ENCODE measurements around the gene ZFR2.
"Not testable (repeated sequence)": the region's sequence is repeated elsewhere in the genome, so short reads cannot be mapped to it uniquely, and the experiment has no call there.

The ZFR2 gene

DNA sequence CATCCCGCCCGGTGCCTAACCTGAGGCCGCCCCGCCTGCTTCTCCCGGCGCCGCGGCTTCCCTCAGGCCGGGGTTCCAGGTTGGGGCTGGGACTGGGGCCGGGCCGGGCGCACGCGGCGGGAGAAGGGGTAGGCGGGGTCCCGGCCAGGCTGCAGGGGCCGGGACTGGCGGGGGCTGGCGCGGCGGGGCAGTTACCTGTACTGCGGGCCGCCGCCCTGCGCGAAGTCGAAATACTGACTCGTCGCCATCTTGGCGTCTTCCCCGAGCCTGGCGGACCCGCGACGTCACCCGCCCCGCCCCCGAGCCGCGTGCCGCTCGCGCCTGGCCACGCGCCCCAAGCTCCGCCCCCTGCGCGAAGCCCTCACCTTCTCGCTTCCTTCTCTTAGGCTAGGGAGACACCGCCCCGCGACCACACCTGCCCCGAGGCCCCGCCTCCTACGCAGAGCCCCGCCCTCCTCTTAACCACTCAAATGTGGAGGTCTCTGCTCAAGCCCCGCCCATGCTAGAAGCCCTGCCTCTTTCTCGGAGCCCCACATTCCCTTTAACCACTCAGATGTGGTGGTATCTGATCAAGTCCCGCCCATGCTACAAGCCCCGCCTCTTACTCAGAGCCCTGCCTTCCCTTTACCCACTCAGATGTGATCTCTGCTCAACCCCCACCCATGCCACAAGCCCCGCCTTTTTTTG lies at the start of gene ZFR2:
TSS of gene ZFR2 (minus strand) at position 269 of the 687 bp plus-strand sequence. CDS start at position 248, 21 bp downstream.
- no peak for DNase-seq (ENCODE audit: low read depth)

DNA sequence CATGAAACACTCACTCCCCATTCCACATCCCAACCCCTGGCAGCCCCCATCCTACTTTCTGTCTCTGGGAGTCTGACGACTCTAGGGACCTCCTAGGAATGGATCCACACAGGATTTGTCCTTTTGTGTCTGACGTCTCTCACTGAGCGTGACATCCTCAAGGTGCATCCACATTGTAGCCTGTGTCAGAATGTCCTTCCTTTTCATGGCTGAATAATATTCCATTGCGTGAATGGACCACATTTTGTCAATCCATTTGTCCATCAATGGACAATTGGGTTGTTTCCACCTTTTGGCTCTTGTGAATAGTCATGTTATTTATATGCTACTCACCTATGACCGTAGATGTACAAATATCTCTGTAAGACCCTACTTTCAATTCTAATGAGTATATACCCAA lies 47.2 kb upstream of the ZFR2 start:
- no peak for DNase-seq (ENCODE audit: low read depth)

DNA sequence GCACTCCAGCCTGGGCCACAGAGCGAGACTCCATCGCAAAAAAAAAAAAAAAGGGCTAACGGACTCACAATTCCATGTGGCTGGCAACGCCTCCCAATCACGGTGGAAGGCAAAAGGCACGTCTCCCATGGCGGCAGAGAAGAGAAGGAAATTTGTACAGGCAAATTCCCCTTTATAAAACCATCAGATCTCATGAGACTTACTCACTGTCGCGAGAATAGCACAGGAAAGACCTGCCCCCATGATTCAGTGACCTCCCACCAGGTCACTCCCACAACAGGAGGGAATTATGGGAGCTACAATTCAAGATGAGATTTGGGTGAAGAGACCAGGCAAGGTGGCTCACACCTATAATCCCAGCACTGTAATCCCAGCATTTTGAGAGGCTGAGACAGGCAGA lies 45.4 kb upstream of the ZFR2 start:
- DNase-seq (ENCODE audit: low read depth): no peak

DNA sequence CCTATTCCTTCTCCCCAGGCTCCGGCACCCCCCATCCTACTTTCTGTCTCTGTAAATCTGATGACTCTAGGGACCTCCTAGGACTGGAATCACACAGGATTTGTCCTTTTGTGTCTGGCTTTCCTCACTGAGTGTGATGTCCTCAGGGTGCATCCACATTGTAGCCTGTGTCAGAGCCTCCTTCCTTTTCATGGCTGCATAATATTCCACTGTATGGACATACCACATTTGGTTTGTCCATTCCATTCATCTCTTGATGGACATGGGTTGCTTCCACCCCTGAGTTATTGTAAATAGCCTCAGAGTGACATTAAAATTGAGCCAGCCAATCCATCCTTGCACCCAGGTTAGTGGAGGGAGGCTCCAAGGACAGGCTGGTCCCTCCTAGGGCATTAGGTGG lies 41.3 kb upstream of the ZFR2 start:
- DNase-seq (ENCODE audit: low read depth): no peak

DNA sequence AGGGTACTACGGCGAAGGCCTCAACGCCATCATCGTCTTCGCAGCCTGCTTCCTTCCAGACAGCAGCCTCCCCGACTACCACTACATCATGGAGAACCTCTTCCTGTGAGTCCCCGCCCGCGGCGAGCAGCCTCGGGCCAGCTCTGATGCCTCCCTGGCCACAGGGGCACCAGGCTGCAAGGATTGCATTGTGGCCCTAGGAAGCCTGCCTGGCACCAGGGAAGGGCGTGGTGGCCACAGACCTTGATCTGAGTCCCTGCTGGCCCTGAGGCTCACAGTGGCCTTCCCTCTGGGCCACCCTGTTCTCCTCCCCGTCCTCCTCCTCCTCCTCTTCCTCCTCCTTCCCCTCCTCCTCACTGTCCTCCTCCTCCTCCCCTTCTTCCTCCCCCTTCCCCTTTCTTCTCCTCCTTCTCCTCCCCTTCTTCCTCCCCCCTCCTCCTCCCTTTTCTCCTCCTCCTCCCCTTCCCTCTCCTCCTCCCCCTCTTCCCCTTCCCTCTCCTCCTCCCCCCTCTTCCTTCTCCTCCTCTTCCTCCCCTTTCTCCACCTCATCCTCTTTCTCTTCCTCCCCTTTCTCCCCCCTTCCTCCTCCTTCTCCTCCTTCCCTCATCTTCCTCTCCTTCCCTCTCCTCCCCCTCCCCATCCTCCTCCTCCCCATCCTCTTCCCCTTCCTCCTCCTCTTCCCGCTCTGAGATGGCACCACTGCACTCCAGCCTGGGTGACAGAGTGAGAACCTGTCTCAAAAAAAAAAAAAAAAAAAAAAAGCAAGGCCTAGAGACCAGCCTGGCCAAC lies 39.6 kb upstream of the ZFR2 start:
- no peak for DNase-seq (ENCODE audit: low read depth)

DNA sequence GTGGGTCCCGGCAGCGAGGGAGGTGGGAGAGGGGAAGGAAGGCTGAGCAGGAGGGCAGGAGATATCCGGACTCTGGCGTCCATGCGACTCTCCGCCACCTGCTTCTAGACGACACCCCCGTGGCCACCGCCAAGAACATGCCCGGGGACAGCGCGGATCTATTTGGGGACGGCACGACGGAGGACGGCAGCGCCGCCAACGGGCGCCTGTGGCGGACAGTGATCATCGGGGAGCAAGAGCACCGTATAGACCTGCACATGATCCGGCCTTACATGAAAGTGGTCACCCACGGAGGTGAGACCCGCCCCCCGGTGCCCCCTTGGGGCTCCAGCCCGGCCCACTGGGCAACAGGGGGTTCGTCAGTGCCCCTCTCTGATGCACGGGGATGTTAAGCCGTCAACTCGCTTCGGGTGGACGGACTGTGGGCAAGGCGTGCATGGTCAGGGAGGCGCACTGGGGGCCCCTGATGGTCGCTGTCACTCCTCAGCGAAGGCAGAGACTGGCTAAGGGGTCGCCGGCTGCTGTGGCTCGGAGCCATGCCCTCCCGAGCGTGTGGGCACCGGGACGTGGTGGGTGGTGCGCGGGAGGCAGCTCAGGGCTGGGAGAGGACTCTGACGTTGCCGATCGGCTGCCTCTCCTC lies 38.9 kb upstream of the ZFR2 start:
- no peak for DNase-seq (ENCODE audit: low read depth)

DNA sequence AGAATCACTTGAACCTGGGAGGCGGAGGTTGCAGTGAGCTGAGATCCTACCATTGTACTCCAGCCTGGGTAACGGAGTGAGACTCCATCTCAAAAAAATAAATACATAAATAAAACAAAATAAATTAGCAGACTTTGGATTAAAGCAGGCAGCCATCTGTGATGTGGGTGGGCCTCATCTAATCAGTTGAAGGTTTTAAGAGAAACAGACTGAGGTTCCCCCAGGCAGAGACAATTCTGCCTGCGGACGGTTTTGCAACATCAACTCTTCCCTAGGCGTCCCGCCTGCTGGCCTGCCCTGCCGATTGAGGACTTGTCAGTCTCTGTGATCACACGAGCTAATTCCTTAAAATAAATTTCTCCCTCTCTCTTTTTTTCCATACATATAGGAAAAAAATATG lies 35.4 kb upstream of the ZFR2 start:
- DNase-seq (ENCODE audit: low read depth): no peak

DNA sequence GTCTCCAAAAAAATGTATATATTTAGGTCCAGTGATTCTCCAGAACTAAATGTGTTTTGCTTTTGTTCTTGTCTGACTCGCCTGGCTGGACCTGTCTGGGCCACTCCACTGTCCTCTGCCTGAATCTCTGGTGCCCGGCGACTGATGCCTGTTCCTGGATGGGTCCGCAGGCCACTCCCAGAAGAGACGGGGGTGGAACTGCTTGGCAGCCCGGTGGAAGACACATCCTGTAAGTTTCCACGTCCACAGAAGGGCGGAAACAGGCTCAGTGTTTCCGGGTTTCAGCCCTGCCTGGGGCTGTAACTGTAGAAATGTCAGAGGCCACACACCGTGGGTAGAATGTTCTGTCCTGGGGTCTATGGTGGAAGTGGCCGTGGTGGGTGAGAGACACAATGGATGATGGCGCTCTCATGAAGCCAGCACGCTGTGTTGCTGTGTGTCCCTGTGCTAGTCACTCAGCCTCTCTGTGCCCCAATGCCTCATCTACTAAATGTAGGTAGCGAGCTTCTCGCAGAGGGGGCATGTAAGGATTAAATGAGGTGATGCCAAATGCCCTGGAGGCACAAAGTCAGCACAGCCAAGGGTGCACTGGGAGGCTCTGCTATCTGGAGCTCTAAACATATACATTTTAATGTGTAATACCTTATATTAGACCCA lies 33.6 kb upstream of the ZFR2 start:
- no peak for DNase-seq (ENCODE audit: low read depth)

DNA sequence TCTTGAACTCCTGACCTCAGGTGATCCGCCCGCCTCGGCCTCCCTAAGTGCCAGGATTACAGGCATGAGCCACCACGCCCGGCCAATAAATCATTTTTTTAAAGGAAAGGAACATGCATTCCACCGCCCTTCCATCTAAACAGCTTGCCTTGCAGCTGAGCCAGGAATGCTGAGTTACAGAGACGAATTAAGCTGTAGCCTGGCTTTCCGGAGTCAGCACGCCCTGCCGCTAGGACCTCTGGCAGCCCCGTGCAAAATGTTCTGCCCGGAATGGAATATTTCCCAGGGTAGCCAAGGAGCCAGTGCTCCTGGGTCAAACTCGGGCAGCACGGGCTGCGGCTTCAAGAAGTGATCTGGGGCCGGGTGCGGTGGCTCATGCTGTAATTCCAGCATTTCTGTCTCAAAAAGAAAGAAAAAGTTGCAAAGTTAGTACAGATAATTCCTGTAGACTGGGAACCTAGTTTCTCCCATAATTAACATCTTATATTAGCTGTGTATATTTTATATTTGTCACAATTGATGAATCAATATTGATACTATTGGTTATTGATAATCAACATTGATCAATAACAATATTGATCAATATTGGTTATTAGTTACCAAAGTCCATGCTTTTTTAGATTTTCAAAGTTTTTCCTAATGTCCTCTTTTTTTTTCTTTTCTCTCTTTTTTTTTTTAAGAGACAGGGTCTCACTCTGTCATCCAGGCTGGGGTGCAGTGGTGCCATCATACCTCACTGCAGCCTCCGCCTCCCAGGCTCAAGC lies 30.9 kb upstream of the ZFR2 start:
- DNase-seq (ENCODE audit: low read depth): no peak

DNA sequence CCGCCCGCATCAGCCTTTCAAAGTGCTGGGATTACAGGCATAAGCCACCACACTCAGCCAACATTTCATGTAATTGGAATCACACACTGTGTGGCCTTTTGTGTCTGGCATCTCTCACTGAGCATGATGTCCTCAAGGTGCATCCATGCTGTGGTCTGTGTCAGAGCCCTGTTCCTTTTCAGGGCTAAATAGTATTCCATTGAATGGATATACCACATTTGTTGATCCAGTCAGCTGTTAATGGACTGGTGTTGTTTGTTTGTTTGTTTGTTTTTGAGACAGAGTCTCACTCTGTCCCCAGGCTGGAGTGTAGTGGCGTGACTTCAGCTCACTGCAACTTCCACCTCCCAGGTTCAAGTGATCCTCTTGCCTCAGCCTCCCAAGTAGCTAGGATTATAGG lies 29.6 kb upstream of the ZFR2 start:
- no peak for DNase-seq (ENCODE audit: low read depth)

DNA sequence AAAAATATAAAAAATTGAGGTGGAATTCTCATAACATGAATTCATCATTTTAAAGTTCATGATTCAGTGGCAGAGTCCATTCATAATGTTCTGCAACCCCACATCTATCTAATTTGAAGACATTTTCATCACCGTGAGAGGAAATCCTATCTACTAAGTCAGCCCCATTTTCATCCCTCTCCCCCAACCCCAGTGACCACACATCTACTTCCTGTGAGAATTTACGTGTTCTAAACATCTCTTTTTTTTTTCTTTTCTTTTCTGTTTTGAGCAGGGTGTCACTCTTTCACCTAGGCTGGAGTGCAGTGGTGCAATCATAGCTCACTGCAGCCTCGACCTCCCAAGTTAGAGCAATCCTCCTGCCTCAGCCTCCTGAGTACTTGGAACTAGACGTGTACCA lies 29.1 kb upstream of the ZFR2 start:
- DNase-seq (ENCODE audit: low read depth): no peak

DNA sequence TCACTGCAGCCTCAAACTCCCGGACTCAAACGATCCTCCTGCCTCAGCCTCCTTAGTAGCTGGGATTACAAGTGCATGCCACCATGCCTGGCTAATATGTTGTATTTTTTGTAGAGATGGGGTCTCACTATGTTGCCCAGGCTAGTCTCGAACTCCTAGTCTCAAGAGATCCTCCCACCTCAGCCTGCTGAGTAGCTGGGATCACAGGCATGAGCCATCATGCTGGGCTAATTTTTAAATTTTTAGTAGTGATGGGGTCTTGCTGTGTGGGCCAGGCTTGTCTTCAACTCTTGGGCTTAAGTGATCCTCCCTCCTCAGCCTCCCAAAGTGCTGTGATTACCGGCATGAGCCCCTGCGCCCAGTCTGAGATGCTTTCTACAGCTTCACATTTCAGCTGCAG lies 26.9 kb upstream of the ZFR2 start:
- no peak for DNase-seq (ENCODE audit: low read depth)

DNA sequence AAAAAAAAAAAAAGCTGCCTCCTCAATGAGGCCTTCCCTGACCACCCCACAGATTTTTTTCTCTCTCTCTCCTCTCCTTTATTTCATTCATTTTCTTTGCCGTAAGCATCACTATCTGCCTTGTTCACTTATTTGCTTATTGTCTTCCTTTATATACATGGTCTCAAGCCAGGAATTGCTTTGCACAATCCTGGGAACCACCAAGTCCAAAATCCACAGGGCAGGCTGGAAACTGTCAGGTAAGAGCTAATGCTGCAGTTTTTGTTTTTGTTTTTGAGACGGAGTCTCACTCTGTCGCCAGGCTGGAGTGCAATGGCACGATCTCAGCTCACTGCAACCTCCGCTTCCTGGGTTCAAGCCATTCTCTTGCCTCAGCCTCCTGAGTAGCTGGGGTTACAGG lies 26.1 kb upstream of the ZFR2 start:
- not testable (repeated sequence) for DNase-seq (ENCODE audit: low read depth)

DNA sequence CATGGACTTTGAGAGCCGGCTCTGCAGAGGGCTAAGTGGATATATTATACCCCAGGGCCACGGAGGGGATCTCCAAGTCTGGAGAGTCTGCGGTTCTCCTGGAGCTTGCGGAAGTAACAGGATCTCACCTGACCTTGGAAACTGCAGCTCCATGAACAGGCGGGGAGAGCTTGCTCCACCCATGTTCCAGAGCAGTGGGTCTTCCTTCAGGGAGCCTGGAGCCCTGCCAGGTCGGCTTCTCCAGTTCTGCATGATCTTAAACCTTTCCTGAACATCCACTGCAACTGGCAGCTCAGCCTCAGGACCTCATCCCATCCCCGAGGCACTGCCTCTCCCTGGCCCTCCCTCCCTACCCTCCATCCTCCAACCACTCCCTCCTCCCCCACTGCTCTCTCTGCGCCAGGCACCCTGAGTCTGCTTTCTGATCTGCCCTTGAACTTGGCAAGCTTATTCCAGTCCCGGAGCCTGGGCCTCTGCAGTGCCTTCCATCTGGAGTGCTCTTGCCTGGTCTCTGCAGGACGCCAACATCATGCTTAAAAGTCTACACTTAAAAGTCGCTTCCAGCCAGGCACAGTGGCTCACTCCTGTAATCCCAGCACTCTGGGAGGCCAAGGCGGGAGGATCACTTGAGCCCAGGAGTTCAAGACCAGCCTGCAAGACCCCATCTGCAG lies 24.8 kb upstream of the ZFR2 start:
- DNase-seq (ENCODE audit: low read depth): no peak

DNA sequence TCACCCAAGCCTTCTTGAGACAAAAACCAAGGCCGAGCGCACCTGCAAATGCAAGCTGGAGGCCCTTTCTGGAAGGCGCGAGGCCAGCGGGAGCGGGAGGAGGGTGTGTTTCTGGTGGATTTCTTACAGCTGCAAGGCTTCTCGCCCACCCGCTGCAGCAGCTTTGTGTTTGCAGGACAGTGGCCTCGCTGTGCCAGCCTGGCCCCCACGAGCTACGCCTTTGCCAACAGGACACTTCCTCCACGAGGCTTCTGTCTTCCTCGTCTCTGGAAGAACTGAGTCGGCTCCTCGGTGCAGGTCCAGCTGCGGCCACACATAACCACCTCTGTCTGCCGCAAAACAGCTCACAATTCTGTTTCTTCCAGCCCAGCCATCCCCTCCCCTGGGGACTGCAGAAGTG lies 21.8 kb upstream of the ZFR2 start:
- no peak for DNase-seq (ENCODE audit: low read depth)

DNA sequence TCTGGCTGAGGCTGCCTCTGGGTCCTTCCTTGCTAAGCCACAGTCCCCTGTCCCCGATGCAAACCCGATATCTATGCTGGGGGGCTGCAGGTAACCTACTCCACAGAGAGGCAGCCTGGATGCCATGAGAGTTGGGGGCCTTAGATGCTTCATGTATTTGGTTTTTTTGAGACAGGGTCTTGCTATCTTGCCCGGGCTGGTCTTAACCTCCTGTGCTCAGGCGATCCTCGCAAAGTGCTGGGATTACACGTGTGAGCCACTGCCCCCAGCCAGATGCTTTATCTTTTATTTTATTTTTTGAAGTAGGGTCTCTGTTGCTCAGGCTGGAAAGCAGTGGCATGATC lies 13.2 kb upstream of the ZFR2 start:
- no peak for DNase-seq (ENCODE audit: low read depth)

DNA sequence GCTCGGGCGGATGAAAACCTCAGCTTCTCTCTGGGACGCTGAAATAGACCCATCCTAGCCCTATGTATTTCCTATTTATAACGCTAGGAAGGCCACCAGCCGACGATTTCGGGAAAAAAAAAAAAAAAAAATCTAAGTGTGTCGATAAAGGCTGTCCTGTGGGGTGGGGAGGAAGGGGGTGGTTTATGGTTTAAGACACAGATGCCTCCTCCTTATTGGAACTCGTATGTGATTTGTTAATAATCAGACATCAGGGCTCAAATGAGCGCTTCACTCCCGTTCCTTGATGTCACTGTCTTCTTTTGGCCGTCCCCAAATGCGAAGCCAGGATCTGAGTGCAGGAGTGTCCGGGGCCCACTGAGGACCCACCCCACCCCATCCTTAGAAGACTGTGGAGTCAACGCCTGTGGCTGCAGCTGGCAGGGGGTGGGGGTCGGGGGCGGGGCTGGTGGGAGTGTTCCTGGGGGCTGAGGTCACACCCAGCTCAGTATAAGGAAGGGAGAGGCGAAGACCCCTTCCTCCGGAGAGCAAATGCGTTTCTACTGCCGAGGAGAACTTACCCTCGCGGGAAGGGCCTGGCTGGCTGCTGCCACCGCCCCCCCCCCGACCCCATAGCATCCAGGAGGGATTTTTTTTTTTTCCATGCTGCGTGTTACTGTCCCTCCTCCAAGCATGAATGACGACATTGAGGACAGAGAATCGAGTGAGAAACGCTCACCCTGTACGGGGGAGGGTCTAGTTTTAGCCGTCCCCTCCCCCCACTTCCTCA lies 12.6 kb upstream of the ZFR2 start:
- DNase-seq (ENCODE audit: low read depth): no peak

DNA sequence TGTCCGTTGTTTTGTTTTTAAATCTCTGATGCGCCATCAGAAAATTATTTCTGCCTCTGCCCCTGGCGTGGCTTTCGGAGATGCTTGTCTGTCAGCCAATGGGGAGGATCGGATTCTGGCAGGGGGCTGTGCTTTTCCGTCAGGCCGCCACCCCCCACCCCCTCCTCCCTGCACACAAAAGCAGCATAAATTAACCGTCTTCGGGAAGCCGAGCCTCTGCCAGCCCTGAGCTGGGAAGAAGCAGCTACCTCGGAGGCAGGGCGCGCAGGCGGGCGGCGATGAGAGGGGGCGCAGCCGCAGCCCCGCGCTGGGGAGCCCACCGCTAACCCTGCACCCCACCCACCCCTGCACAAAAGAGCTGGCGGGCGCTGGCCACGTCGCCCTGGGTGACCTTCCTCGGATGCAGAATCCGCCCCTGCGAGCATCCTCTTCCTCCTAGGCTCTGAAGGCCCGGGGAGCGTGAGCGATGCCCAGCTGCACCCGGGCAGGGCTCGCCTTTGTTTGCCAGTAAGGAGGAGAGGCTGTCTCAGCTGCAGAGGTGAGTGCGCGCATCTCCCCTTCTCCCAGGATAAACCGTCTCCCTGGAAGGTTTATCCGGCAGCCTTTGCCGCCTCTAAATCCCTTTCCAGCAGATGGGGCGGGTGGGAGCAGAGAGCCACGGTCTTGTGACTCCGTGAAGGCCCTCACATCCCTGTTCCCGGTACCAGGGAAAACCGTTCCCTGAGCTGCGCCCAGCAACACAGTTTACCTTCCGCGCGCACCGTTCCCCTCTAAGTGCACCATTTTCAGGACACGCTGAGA lies 11.8 kb upstream of the ZFR2 start, which contains the start of gene ATCAY:
TSS of gene ATCAY (plus strand) at position 215 of the 801 bp plus-strand sequence. CDS start 5,083 bp downstream, outside the sequence.
- DNase-seq (ENCODE audit: low read depth): no peak

DNA sequence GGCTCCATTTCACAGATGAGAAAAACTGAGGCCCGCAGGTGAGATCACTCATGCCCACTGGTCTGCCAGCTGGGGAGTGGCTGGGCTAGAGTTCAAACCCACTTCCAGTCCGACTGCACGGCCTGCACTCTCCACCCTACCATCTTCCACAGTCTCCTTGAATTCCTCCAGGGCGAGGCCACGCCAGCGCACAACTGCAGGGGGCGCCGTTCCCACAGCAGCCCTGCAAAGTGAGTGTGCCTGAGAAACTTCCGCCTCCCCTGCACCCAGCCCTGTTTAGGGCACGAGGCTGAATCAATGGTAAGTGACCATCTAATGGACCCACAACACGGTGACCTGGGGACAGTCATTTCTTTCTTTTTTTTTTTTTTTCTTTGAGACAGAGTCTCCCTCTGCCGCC lies 10.8 kb upstream of the ZFR2 start:
- DNase-seq (ENCODE audit: low read depth): no peak

DNA sequence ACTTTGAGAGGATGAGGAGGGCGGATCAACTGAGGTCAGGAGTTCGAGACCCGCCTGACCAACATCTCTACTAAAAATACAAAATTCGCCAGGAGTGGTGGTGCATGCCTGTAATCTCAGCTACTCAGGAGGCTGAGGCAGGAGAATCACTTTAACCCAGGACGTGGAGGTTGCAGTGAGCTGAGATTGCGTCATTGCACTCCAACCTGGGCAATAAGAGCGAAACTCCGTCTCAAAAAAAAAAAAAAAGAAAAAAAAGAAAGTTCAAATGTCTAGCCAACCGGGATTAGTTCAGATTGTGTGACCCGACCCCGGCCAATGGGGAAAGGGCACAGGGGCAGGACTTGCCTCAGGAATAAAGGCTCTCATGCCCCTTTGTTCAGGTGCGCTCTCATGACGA lies 5.9 kb upstream of the ZFR2 start:
- DNase-seq (ENCODE audit: low read depth): not testable (repeated sequence)
